Measurements from ENCODE around the gene ACTRT2. TPM values are rescaled to one million over a fixed set of nuclear protein-coding genes. Genes with fewer than 3 reads are reported as not detected.
A peak's percentile ranks its signal among the peaks of the same experiment; 100 is the strongest.

Gene ACTRT2
- total RNA-seq, 1 experiment from 2014 or later: not detected

DNA sequence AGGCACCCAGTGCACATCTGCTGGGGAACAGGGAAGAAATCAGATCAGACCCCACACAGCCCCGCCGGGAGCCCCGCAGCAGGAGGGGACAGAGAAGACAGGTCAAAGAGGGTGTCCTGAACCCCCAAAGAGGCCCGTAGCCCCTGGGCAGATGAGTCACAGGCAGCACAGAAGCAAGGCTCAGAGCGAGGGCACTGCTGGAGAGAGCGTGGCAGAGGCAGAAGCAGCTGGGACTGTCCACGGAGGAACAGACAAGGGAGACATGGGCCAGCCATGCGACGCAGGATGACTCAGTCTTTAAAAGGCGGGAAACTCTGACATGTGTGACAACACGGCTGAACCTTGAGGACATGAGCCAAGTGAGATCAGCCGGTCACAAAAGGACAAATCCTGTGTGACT is 33.2 kb downstream of the ACTRT2 start:
- Histone ChIP-seq H3K4me1 (no peaks in the 10 kb centered on the region), H3K27me3 (replicated peaks; ENCODE audit: control insufficient read depth, insufficient read depth, low read length) (no peaks in the 10 kb centered on the region), H3K4me3 (ENCODE audit: low read depth, low read length) (no peak overlapping the region), H3K36me3 (ENCODE audit: control insufficient read depth, insufficient read depth, low read length) (no peaks in the 10 kb centered on the region), H3K9me3 (no peaks in the 10 kb centered on the region)
- BruUV-seq (replicated peaks): no TSS peak
- DNase-seq: peak in 1 of 2 experiments; percentile 12
- H3K27ac Mint-ChIP-seq (ENCODE audit: unreplicated experiment): no peak overlapping the region
- peaks cover 12% of the 10 kb centered on the region for H3K9me3 Mint-ChIP-seq (ENCODE audit: unreplicated experiment)
- ChIA-PET POLR2A (no interaction called here), CTCF (no interaction called here)
- H3K36me3 Mint-ChIP-seq (ENCODE audit: insufficient read depth, unreplicated experiment): no peaks in the 10 kb centered on the region
- H3K4me1 Mint-ChIP-seq (ENCODE audit: low read depth, unreplicated experiment): no peaks in the 10 kb centered on the region
- H3K4me3 Mint-ChIP-seq (ENCODE audit: unreplicated experiment): no peak overlapping the region
- H3K27me3 Mint-ChIP-seq (ENCODE audit: insufficient read depth, unreplicated experiment): peaks cover 17% of the 10 kb centered on the region
- TF ChIP-seq, protein P1, sequence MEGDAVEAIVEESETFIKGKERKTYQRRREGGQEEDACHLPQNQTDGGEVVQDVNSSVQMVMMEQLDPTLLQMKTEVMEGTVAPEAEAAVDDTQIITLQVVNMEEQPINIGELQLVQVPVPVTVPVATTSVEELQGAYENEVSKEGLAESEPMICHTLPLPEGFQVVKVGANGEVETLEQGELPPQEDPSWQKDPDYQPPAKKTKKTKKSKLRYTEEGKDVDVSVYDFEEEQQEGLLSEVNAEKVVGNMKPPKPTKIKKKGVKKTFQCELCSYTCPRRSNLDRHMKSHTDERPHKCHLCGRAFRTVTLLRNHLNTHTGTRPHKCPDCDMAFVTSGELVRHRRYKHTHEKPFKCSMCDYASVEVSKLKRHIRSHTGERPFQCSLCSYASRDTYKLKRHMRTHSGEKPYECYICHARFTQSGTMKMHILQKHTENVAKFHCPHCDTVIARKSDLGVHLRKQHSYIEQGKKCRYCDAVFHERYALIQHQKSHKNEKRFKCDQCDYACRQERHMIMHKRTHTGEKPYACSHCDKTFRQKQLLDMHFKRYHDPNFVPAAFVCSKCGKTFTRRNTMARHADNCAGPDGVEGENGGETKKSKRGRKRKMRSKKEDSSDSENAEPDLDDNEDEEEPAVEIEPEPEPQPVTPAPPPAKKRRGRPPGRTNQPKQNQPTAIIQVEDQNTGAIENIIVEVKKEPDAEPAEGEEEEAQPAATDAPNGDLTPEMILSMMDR (IDR thresholded peaks at IDR 0.05; ENCODE audit: insufficient read depth in 1 of 2, low read depth in 1 of 2, low read length in 1 of 2, severe bottlenecking in 1 of 2, unreplicated experiment in 1 of 2): no peak
- intact Hi-C loops (cut with micrococcal nuclease; ENCODE audit: unreplicated experiment): no loop called here

DNA sequence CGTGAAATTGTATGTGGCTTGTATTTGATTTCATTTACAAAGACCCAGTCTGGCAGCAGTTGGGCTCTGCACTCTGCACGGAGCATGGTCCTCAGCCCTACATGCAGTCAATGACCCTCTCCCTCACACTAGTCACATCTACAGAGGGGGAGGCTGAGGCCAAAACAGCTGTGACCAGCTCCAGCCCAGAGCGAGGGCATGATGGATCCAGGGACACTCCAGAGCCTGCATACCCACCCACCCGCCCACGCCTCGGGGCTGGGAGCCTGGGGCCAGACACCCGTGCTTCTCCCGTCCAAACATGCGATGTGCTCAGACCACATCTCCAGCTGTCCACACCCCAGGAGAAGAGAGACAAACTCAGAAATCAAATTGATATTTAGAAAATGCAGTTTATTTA is 33.8 kb downstream of the ACTRT2 start:
- CTCF ChIA-PET: no interaction called here

DNA sequence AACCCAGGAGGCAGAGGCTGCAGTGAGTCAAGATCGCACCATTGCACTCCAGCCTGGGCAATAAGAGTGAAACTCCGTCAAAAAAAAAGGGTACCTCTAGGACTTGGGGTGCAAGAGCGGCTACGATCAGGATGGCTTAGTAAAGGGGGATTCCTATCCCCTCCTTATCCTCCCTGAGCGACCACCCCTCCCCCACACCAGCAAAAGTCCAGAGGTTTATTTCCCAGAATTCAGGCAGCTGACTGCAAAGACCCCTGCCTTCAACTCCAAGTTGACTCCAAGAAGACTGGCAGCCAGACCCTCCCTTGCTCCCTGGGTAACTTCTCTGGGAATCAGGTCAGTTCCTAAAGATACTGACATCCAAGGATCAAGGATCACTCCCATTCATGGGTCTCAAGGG is 35.4 kb downstream of the ACTRT2 start:
- Mint-ChIP-seq H3K36me3 (ENCODE audit: insufficient read depth, unreplicated experiment) (no peaks in the 10 kb centered on the region), H3K9me3 (ENCODE audit: unreplicated experiment) (peaks cover 9% of the 10 kb centered on the region), H3K4me1 (ENCODE audit: low read depth, unreplicated experiment) (no peaks in the 10 kb centered on the region), H3K4me3 (ENCODE audit: unreplicated experiment) (no peak overlapping the region), H3K27me3 (ENCODE audit: insufficient read depth, unreplicated experiment) (peaks cover 19% of the 10 kb centered on the region), H3K27ac (ENCODE audit: unreplicated experiment) (no peak overlapping the region)
- intact Hi-C loops (cut with micrococcal nuclease; ENCODE audit: unreplicated experiment): no loop called here
- no TSS peak for BruUV-seq (replicated peaks)
- Histone ChIP-seq H3K27me3 (replicated peaks; ENCODE audit: control insufficient read depth, insufficient read depth, low read length) (no peaks in the 10 kb centered on the region), H3K4me3 (ENCODE audit: low read depth, low read length) (no peak overlapping the region), H3K9me3 (no peaks in the 10 kb centered on the region), H3K36me3 (ENCODE audit: control insufficient read depth, insufficient read depth, low read length) (no peaks in the 10 kb centered on the region), H3K4me1 (no peaks in the 10 kb centered on the region)
- ChIA-PET POLR2A (no interaction called here), CTCF (no interaction called here)
- no peak for DNase-seq
- TF ChIP-seq, protein P1 (IDR thresholded peaks at IDR 0.05; ENCODE audit: insufficient read depth in 1 of 2, low read depth in 1 of 2, low read length in 1 of 2, severe bottlenecking in 1 of 2, unreplicated experiment in 1 of 2): no peak

More for the DNA sequence above, 33.8 kb downstream of the ACTRT2 start:
- Mint-ChIP-seq H3K4me3 (ENCODE audit: unreplicated experiment) (no peak overlapping the region), H3K4me1 (ENCODE audit: low read depth, unreplicated experiment) (no peaks in the 10 kb centered on the region), H3K9me3 (ENCODE audit: unreplicated experiment) (peaks cover 12% of the 10 kb centered on the region), H3K27me3 (ENCODE audit: insufficient read depth, unreplicated experiment) (peaks cover 17% of the 10 kb centered on the region), H3K36me3 (ENCODE audit: insufficient read depth, unreplicated experiment) (no peaks in the 10 kb centered on the region), H3K27ac (ENCODE audit: unreplicated experiment) (no peak overlapping the region)
- Histone ChIP-seq H3K36me3 (ENCODE audit: control insufficient read depth, insufficient read depth, low read length) (no peaks in the 10 kb centered on the region), H3K4me3 (ENCODE audit: low read depth, low read length) (no peak overlapping the region), H3K4me1 (no peaks in the 10 kb centered on the region), H3K9me3 (no peaks in the 10 kb centered on the region), H3K27me3 (replicated peaks; ENCODE audit: control insufficient read depth, insufficient read depth, low read length) (no peaks in the 10 kb centered on the region)
- peak in 1 of 2 experiments; percentile 12 for DNase-seq
- intact Hi-C loops (cut with micrococcal nuclease; ENCODE audit: unreplicated experiment): no loop called here
- POLR2A ChIA-PET: no interaction called here
- no TSS peak for BruUV-seq (replicated peaks)
- TF ChIP-seq, protein P1 (IDR thresholded peaks at IDR 0.05; ENCODE audit: insufficient read depth in 1 of 2, low read depth in 1 of 2, low read length in 1 of 2, severe bottlenecking in 1 of 2, unreplicated experiment in 1 of 2): no peak
